ENCODE data around the gene FARS2. TPM values are rescaled to one million over a fixed set of nuclear protein-coding genes. Genes with fewer than 3 reads are reported as not detected.

FARS2 gene
- total and polyA plus RNA-seq, 2 of the 13 experiments (the other 11 are each of a cell fraction or from before 2014, with no cell fraction given) = 15.4 to 26.0 TPM

GRCh38 chr6:5398530-5398929 lies 137.2 kb downstream of the FARS2 start:
- Histone ChIP-seq H3K27ac (ENCODE audit: extremely low read length, insufficient read depth, low read length) (no peak overlapping the region), H3K9ac (ENCODE audit: insufficient read depth, low read depth, low read length) (no peak overlapping the region), H3K4me1 (ENCODE audit: insufficient read depth, low read length) (no peaks in the 10 kb centered on the region), H3K9me3 (ENCODE audit: low read length) (peaks cover 10% of the 10 kb centered on the region), H3K36me3 (replicated peaks in 1 of 2; ENCODE audit: control insufficient read depth in 1 of 2, insufficient read depth in 2 of 2, low read length in 2 of 2) (no peaks in the 10 kb centered on the region), H3K79me2 (ENCODE audit: insufficient read depth, low read length) (no peaks in the 10 kb centered on the region), H3K4me3 (replicated peaks in 1 of 3; ENCODE audit: insufficient read depth in 1 of 3, low read depth in 2 of 3, low read length in 3 of 3) (no peak overlapping the region), H4K20me1 (ENCODE audit: insufficient read depth, low read length) (no peaks in the 10 kb centered on the region), H3K4me2 (ENCODE audit: low read depth, low read length) (no peak overlapping the region), H2AFZ (ENCODE audit: low read length) (no peak overlapping the region), H3K27me3 (ENCODE audit: control insufficient read depth in 1 of 2, insufficient read depth in 2 of 2, low read length in 2 of 2) (no peaks in the 10 kb centered on the region)
- intact Hi-C loops (cut with micrococcal nuclease; ENCODE audit: unreplicated experiment) (no loop called here), in situ Hi-C loops (cut with HindIII; ENCODE audit: extremely low pct_ligation_motif_present, low pct_unique_long_range_greater_than_20kb) (no loop called here)
- CTCF ChIA-PET (ENCODE audit: low intra/inter-chr PET ratio, low total read pairs) = interaction anchor here (1.2 to 1.5 kb wide), 2 partner anchors 183 to 341 kb away, joined by 4 to 7 read pairs; no protein-coding TSS in a partner anchor
- no peak for FAIRE-seq
- 66% methylated on average over 1 of the region's 1 CpG for WGBS (ENCODE audit: low lambda C conversion rate)
- POLR2A ChIA-PET = no interaction called here
- BruUV-seq (replicated peaks) = no TSS peak
- peak; percentile 35 for DNase-seq (ENCODE audit: low spot score)
- TF ChIP-seq ZNF274 (CRISPR knock-in tag; IDR thresholded peaks at IDR 0.05) (no peak), ZNF382 (CRISPR knock-in tag; IDR thresholded peaks at IDR 0.05; ENCODE audit: borderline replicate concordance) (no peak), SMC3 (IDR thresholded peaks at IDR 0.05; ENCODE audit: low read length) (peak; percentile 23; the same call in 1 of the 2 replicates), ZNF12 (CRISPR knock-in tag; IDR thresholded peaks at IDR 0.05) (no peak), CTCF (CRISPR knock-in tag; IDR thresholded peaks at IDR 0.05) (peak; percentile 55), ZNF616 (CRISPR knock-in tag; IDR thresholded peaks at IDR 0.05; ENCODE audit: low read depth) (no peak), STAG1 (CRISPR knock-in tag; IDR thresholded peaks at IDR 0.05) (peak; percentile 44), KLF12 (CRISPR knock-in tag; IDR thresholded peaks at IDR 0.05; ENCODE audit: borderline replicate concordance) (no peak), KLF6 (CRISPR knock-in tag; IDR thresholded peaks at IDR 0.05) (no peak)
- peak; percentile 67 for ATAC-seq

Measured in HepG2 (cell line).